IMR-90 (cell line): ENCODE data around the gene ATF7IP2. TPM values are rescaled to one million over a fixed set of nuclear protein-coding genes. Genes with fewer than 3 reads are reported as not detected.

Experiments
- ATAC-seq: fragments of 200-7000 bp; cut with Tn5 transposase; 2 replicates; pipeline ENCODE4 v1.9.1; 2020; ENCODE audit warnings: low read depth, mild to moderate bottlenecking, moderate library complexity
- BruUV-seq: library from RNA; stranded (reverse); fragments of 400-500 nt; replicated peaks from 2 replicates; lab custom pipeline; 2021; lab: Mats Ljungman, UMichigan
- CTCF ChIA-PET: fragments of 300-600 bp; formaldehyde crosslinking; extraction: SDS; loops from one replicate; lab custom pipeline; 2021; ENCODE audit warnings: antibody characterized with exemption; lab: Yijun Ruan, JAX
- POLR2A ChIA-PET: fragments of 300-600 bp; sonication (Branson Sonifier 250); formaldehyde crosslinking; loops from one replicate; lab custom pipeline; 2022; ENCODE audit warnings: antibody characterized with exemption; ENCODE audit not compliant: unreplicated experiment; lab: Charles Lee
- DNase-seq: peaks from one replicate; pipeline ENCODE4 v3.0.0; 2013
- H2AFZ ChIP-seq: replicated peaks from 2 replicates; pipeline ENCODE3; 2013; ENCODE audit warnings: low read length, mild to moderate bottlenecking; ENCODE audit not compliant: poor library complexity
- H2AK5ac ChIP-seq: 2 replicates; pipeline ENCODE4 v1.6.1; 2013; ENCODE audit warnings: low read depth, low read length, inconsistent platforms
- H2AK9ac ChIP-seq: replicated peaks from 2 replicates; pipeline ENCODE3; 2013; ENCODE audit warnings: mild to moderate bottlenecking, low read depth, low read length, moderate library complexity; ENCODE audit not compliant: poor library complexity
- H2BK120ac ChIP-seq: 2 replicates; pipeline ENCODE4 v1.6.1; 2013; ENCODE audit warnings: low read depth, low read length, inconsistent platforms
- H2BK15ac ChIP-seq: 3 replicates; pipeline ENCODE4 v1.6.1; 2013; ENCODE audit warnings: low read depth, low read length, inconsistent platforms
- H2BK20ac ChIP-seq: 2 replicates; pipeline ENCODE4 v1.6.1; 2013; ENCODE audit warnings: low read depth, mild to moderate bottlenecking, inconsistent platforms, low read length, moderate library complexity
- H2BK5ac ChIP-seq: 2 replicates; pipeline ENCODE4 v1.6.1; 2013; ENCODE audit warnings: mild to moderate bottlenecking, low read depth, low read length, inconsistent platforms; ENCODE audit not compliant: poor library complexity, severe bottlenecking
- H3K14ac ChIP-seq: replicated peaks from 2 replicates; pipeline ENCODE4 v1.6.1; 2013; ENCODE audit warnings: low read depth, low read length, inconsistent platforms
- H3K18ac ChIP-seq: 2 replicates; pipeline ENCODE4 v1.6.1; 2013; ENCODE audit warnings: low read depth, low read length, control low read depth
- H3K23ac ChIP-seq: 2 replicates; pipeline ENCODE4 v1.6.1; 2013; ENCODE audit warnings: low read depth, low read length, inconsistent platforms
- H3K27ac ChIP-seq: 2 replicates; pipeline ENCODE4 v1.5.1; 2013; ENCODE audit warnings: mild to moderate bottlenecking, control low read depth, low read length; ENCODE audit not compliant: insufficient read depth
- H3K27me3 ChIP-seq: 2 replicates; pipeline ENCODE4 v1.6.1; 2013; ENCODE audit warnings: low read length; ENCODE audit not compliant: control insufficient read depth, insufficient read depth
- H3K36me3 ChIP-seq: 2 replicates; pipeline ENCODE4 v1.6.1; 2013; ENCODE audit warnings: low read length, mixed read lengths; ENCODE audit not compliant: control insufficient read depth, insufficient read depth
- H3K4ac ChIP-seq: 2 replicates; pipeline ENCODE4 v1.6.1; 2013; ENCODE audit warnings: low read depth, low read length, inconsistent platforms
- H3K4me1 ChIP-seq: 2 replicates; pipeline ENCODE4 v1.6.1; 2013; ENCODE audit warnings: low read length, mixed read lengths; ENCODE audit not compliant: control insufficient read depth, insufficient read depth
- H3K4me2 ChIP-seq: 2 replicates; pipeline ENCODE4 v1.6.1; 2013; ENCODE audit warnings: low read depth, mild to moderate bottlenecking, control low read depth, low read length, moderate library complexity
- H3K4me3 ChIP-seq: 2 replicates; pipeline ENCODE4 v1.5.1; 2013; ENCODE audit warnings: low read depth, mild to moderate bottlenecking, control low read depth, low read length, moderate library complexity; ENCODE audit not compliant: insufficient read depth
- H3K56ac ChIP-seq: 2 replicates; pipeline ENCODE4 v1.6.1; 2013; ENCODE audit warnings: low read length, inconsistent platforms; ENCODE audit not compliant: insufficient read depth; ENCODE audit errors: extremely low read depth
- H3K79me1 ChIP-seq, 2 experiments: 2 replicates each; pipeline ENCODE4 v1.6.1; 2013; ENCODE audit warnings: low read length in 2 of 2, inconsistent platforms in 1 of 2, low read depth in 1 of 2
- H3K9ac ChIP-seq: 2 replicates; pipeline ENCODE4 v1.6.1; 2013; ENCODE audit warnings: low read depth, low read length, control low read depth
- H3K9me1 ChIP-seq: 2 replicates; pipeline ENCODE4 v1.6.1; 2013; ENCODE audit warnings: low read length, inconsistent platforms; ENCODE audit not compliant: insufficient read depth
- H3K9me3 ChIP-seq: 2 replicates; pipeline ENCODE4 v1.6.1; 2013; ENCODE audit warnings: low read length; ENCODE audit not compliant: control insufficient read depth, insufficient read depth
- H4K20me1 ChIP-seq: 2 replicates; pipeline ENCODE4 v1.6.1; 2013; ENCODE audit warnings: low read length, inconsistent platforms; ENCODE audit not compliant: insufficient read depth
- H4K5ac ChIP-seq: 2 replicates; pipeline ENCODE4 v1.6.1; 2013; ENCODE audit warnings: mild to moderate bottlenecking, low read depth, low read length, control low read depth
- H4K8ac ChIP-seq, 2 experiments: 2 replicates each; pipeline ENCODE4 v1.6.1; 2013; ENCODE audit warnings: low read depth in 2 of 2, low read length in 2 of 2, control low read depth in 1 of 2, inconsistent platforms in 1 of 2
- H4K91ac ChIP-seq: 2 replicates; pipeline ENCODE4 v1.6.1; 2013; ENCODE audit warnings: low read depth, low read length, inconsistent platforms; ENCODE audit not compliant: insufficient read depth
- CEBPB ChIP-seq: IDR thresholded peaks from 2 replicates; pipeline ENCODE4 v1.6.1; 2012; ENCODE audit warnings: low read depth, low read length, improper control_type of control experiment
- CHD1 ChIP-seq: IDR thresholded peaks from 2 replicates; pipeline ENCODE4 v1.6.1; 2012; ENCODE audit warnings: low read depth, low read length, improper control_type of control experiment
- CTCF ChIP-seq: conservative IDR thresholded peaks from 2 replicates; pipeline ENCODE4 v1.5.1; 2012; ENCODE audit warnings: mild to moderate bottlenecking, low read depth, low read length, improper control_type of control experiment
- FOS ChIP-seq: fragments of 150-350 bp; IDR thresholded peaks from 2 replicates; pipeline ENCODE4 v1.6.1; 2016; ENCODE audit warnings: low read depth, low read length
- MXI1 ChIP-seq: IDR thresholded peaks from 2 replicates; pipeline ENCODE4 v1.6.1; 2012; ENCODE audit warnings: low read depth, mild to moderate bottlenecking, low read length, moderate library complexity, borderline replicate concordance
- POLR2A ChIP-seq: IDR thresholded peaks from 2 replicates; pipeline ENCODE4 v1.6.1; 2012; ENCODE audit warnings: mild to moderate bottlenecking, low read depth, low read length
- RAD21 ChIP-seq: IDR thresholded peaks from 2 replicates; pipeline ENCODE4 v1.6.1; 2012; ENCODE audit warnings: low read length, improper control_type of control experiment
- RCOR1 ChIP-seq: IDR thresholded peaks from 2 replicates; pipeline ENCODE4 v1.6.1; 2012; ENCODE audit warnings: mild to moderate bottlenecking, low read length, improper control_type of control experiment; ENCODE audit not compliant: insufficient replicate concordance
- RFX5 ChIP-seq: IDR thresholded peaks from 2 replicates; pipeline ENCODE4 v1.8.0; 2012; ENCODE audit warnings: low read depth, mild to moderate bottlenecking, low read length, moderate library complexity
- SMC3 ChIP-seq: fragments of 150-350 bp; IDR thresholded peaks from 2 replicates; pipeline ENCODE4 v1.6.1; 2016; ENCODE audit warnings: low read depth, mild to moderate bottlenecking, antibody characterized with exemption, low read length, moderate library complexity
- WGBS, 2 experiments: methylation state at CpG; one replicate each; pipeline versions ENCODE4 v1.1.5 to v1.1.7; 2013; ENCODE audit warnings: missing lambda C conversion rate in 2 of 2; ENCODE audit not compliant: insufficient read length in 1 of 2; ENCODE audit errors: extremely low coverage in 2 of 2; 5-methylcytosine and 5-hydroxymethylcytosine counted together
- dilution Hi-C: fragments of 300-500 bp; cut with HindIII; formaldehyde crosslinking; loops from one replicate; pipeline ENCODE4 v1.14.3; 2018; ENCODE audit warnings: low sequenced_read_pairs; ENCODE audit not compliant: unreplicated experiment
- in situ Hi-C: fragments of 300-500 bp; cut with MboI; formaldehyde crosslinking; loops from 3 replicates; pipeline ENCODE4 v1.14.3; 2019; ENCODE audit warnings: low sequenced_read_pairs, inconsistent platforms, mixed read lengths
- intact Hi-C: fragments of 100-400 bp; cut with micrococcal nuclease; formaldehyde crosslinking; loops from 2 replicates; pipeline ENCODE4 v1.10.0; 2022
- polyA plus RNA-seq, 3 experiments: library from polyadenylated mRNA; depleted of rRNA; stranded (reverse); fragments of >200 nt; gene quantifications; 2 replicates each; pipeline ENCODE4 v1.2.3, GENCODE V29; 2012; ENCODE audit warnings: low replicate concordance in 1 of 3
- total RNA-seq: library from RNA; depleted of rRNA; stranded (reverse); fragments of >200 nt; gene quantifications from 2 replicates; pipeline ENCODE4 v1.2.3, GENCODE V29; 2012

ATF7IP2 gene
- total and polyA plus RNA-seq, 2 of the 4 experiments (the other 2 are of a cell fraction): 2.7 to 3.6 TPM

- dilution Hi-C loops: no loop called here
- POLR2A ChIA-PET: no interaction called here
- no peak overlapping the region for H3K14ac ChIP-seq
- H3K9ac ChIP-seq: no peak overlapping the region
- 78% methylated on average over 22 of the region's 23 CpGs; no CpG with 5 or more reads in 1 of the 2 experiments for WGBS, 2 experiments
- H4K20me1 ChIP-seq: no peaks in the 10 kb centered on the region
- no peak overlapping the region for H3K23ac ChIP-seq
- no peaks in the 10 kb centered on the region for H3K9me1 ChIP-seq
- H2BK5ac ChIP-seq: no peak overlapping the region
- no peak overlapping the region for H2BK20ac ChIP-seq
- H2AK9ac ChIP-seq: peak overlapping the region; percentile 50
- no peak overlapping the region for H3K27ac ChIP-seq
- BruUV-seq: no TSS peak
- in situ Hi-C loops: no loop called here
- TF ChIP-seq POLR2A (no peak), RAD21 (no peak), SMC3 (no peak), CHD1 (no peak), RCOR1 (no peak), RFX5 (no peak), MXI1 (no peak), FOS (no peak), CTCF (no peak), CEBPB (no peak)
- intact Hi-C loops: no loop called here
- no peak overlapping the region for H3K4me3 ChIP-seq
- H3K36me3 ChIP-seq: no peaks in the 10 kb centered on the region
- H2AFZ ChIP-seq: peak overlapping the region; percentile 23
- H2BK120ac ChIP-seq: no peak overlapping the region
- H4K8ac ChIP-seq: no peak overlapping the region
- no peak overlapping the region for H2BK15ac ChIP-seq
- DNase-seq (no peak), ATAC-seq (no peak)
- peaks cover 9% of the 10 kb centered on the region for H3K9me3 ChIP-seq
- no peak overlapping the region for H4K91ac ChIP-seq
- H3K79me1 ChIP-seq: no peaks in the 10 kb centered on the region
- H3K4me2 ChIP-seq: no peak overlapping the region
- H3K27me3 ChIP-seq: no peaks in the 10 kb centered on the region
- H3K18ac ChIP-seq: no peak overlapping the region
- H4K5ac ChIP-seq: no peak overlapping the region
- no peaks in the 10 kb centered on the region for H3K4me1 ChIP-seq
- no peak overlapping the region for H2AK5ac ChIP-seq
- no peak overlapping the region for H3K4ac ChIP-seq
- CTCF ChIA-PET: no interaction called here
- H3K56ac ChIP-seq: no peak overlapping the region
Measured at GRCh38 chr16:10355589-10355988, 30.3 kb upstream of the ATF7IP2 start.
